Endothelial cell of umbilical vein (primary cell): ENCODE data around the gene SOHLH1. TPM values are rescaled to one million over a fixed set of nuclear protein-coding genes. Genes with fewer than 3 reads are reported as not detected.
A peak's percentile ranks its signal among the peaks of the same experiment; 100 is the strongest.

ENCODE experiments used
- BruUV-seq: library from RNA; stranded (reverse); fragments of 400-500 nt; replicated peaks from 2 replicates; lab custom pipeline; 2021; lab: Mats Ljungman, UMichigan
- CTCF ChIA-PET: fragments of 300-600, 350-600 bp; sonication (Branson Sonifier 250); formaldehyde crosslinking; loops from one replicate; lab custom pipeline; 2021; ENCODE audit warnings: antibody characterized with exemption, inconsistent platforms; lab: Charles Lee
- POLR2A ChIA-PET: fragments of 300-600, 350-600 bp; sonication (Branson Sonifier 250); formaldehyde crosslinking; loops from one replicate; lab custom pipeline; 2021; ENCODE audit warnings: antibody characterized with exemption, inconsistent platforms; lab: Charles Lee
- DNase-seq: peaks from one replicate; pipeline ENCODE4 v3.0.0-alpha.2; 2011; ENCODE audit warnings: low read depth, low spot score
- FAIRE-seq: peaks from 2 replicates; lab custom pipeline; 2011; peaks lifted over from hg19 to GRCh38; lab: Jason Lieb, UNC
- H2AFZ ChIP-seq: 2 replicates; pipeline ENCODE4 v1.6.0; 2012; ENCODE audit warnings: low read depth, low read length, control low read depth, inconsistent platforms
- H3K27ac ChIP-seq: 2 replicates; pipeline ENCODE4 v1.5.1; 2011; ENCODE audit warnings: low read depth, mild to moderate bottlenecking, control low read depth, low read length, moderate library complexity; ENCODE audit not compliant: insufficient read depth
- H3K27me3 ChIP-seq, 2 experiments: 2 replicates each; pipeline versions ENCODE4 v1.6.0 to v1.6.1; 2011; ENCODE audit warnings: low read length in 2 of 2, mixed read lengths in 1 of 2; ENCODE audit not compliant: control insufficient read depth in 2 of 2, insufficient read depth in 2 of 2
- H3K36me3 ChIP-seq, 2 experiments: 2 replicates in 1 of 2; 3 replicates in 1 of 2; pipeline ENCODE4 v1.5.1; 2011; ENCODE audit warnings: low read length in 2 of 2, mild to moderate bottlenecking in 1 of 2, moderate library complexity in 1 of 2; ENCODE audit not compliant: control insufficient read depth in 2 of 2, insufficient read depth in 2 of 2; ENCODE audit errors: extremely low read depth in 1 of 2
- H3K4me1 ChIP-seq: 3 replicates; pipeline ENCODE4 v1.5.1; 2011; ENCODE audit warnings: mild to moderate bottlenecking, low read length; ENCODE audit not compliant: control insufficient read depth, insufficient read depth; ENCODE audit errors: extremely low read depth
- H3K4me2 ChIP-seq: 2 replicates; pipeline ENCODE4 v1.6.1; 2011; ENCODE audit warnings: low read length, control low read depth, mixed read lengths; ENCODE audit not compliant: insufficient read depth
- H3K4me3 ChIP-seq, 3 experiments: fragments of 200-600 bp in 1 of 3; sonication (generic), shearing (Covaris generic) in 1 of 3; replicated peaks in 1 of 3; 2 replicates each; pipeline ENCODE4 v1.5.1; 2011 to 2016; ENCODE audit warnings: control low read depth in 3 of 3, low read length in 3 of 3, mild to moderate bottlenecking in 2 of 3, inconsistent platforms in 1 of 3, low read depth in 1 of 3, moderate library complexity in 1 of 3; ENCODE audit not compliant: insufficient read depth in 1 of 3
- H3K79me2 ChIP-seq: 2 replicates; pipeline ENCODE4 v1.6.0; 2012; ENCODE audit warnings: low read length, inconsistent platforms; ENCODE audit not compliant: control insufficient read depth, insufficient read depth
- H3K9ac ChIP-seq: replicated peaks from 2 replicates; pipeline ENCODE3; 2011; ENCODE audit warnings: low read length, control low read depth; ENCODE audit not compliant: insufficient read depth; ENCODE audit errors: extremely low read depth
- H3K9me1 ChIP-seq: replicated peaks from 3 replicates; pipeline ENCODE4 v1.6.0; 2011; ENCODE audit warnings: mild to moderate bottlenecking, low read length; ENCODE audit not compliant: control insufficient read depth, insufficient read depth; ENCODE audit errors: extremely low read depth
- H3K9me3 ChIP-seq: replicated peaks from 2 replicates; pipeline ENCODE4 v1.5.1; 2012; ENCODE audit warnings: low read length, inconsistent platforms; ENCODE audit not compliant: control insufficient read depth, insufficient read depth
- H4K20me1 ChIP-seq: replicated peaks from 2 replicates; pipeline ENCODE3; 2011; ENCODE audit warnings: mild to moderate bottlenecking, low read length; ENCODE audit not compliant: control insufficient read depth, insufficient read depth; ENCODE audit errors: extremely low read depth
- CTCF ChIP-seq, 2 donors: IDR thresholded peaks; 1 replicate in 1 of 2; 2 replicates in 1 of 2; pipeline ENCODE4 v1.5.1; 2011; ENCODE audit warnings: low read length in 2 of 2, mild to moderate bottlenecking in 2 of 2, moderate library complexity in 2 of 2, control low read depth in 1 of 2, inconsistent platforms in 1 of 2, low read depth in 1 of 2; ENCODE audit not compliant: insufficient read depth in 1 of 2; ENCODE audit errors: extremely low read depth in 1 of 2
- EZH2 ChIP-seq: IDR thresholded peaks from 2 replicates; pipeline ENCODE4 v1.6.1; 2012; ENCODE audit warnings: borderline replicate concordance, low read depth, mild to moderate bottlenecking, moderate library complexity, low read length, inconsistent platforms; ENCODE audit not compliant: severe bottlenecking
- FOS ChIP-seq: IDR thresholded peaks from 2 replicates; pipeline ENCODE4 v1.6.1; 2011; ENCODE audit warnings: mild to moderate bottlenecking, low read length, moderate library complexity, borderline replicate concordance; ENCODE audit not compliant: insufficient read depth
- GATA2 ChIP-seq: IDR thresholded peaks from 2 replicates; pipeline ENCODE4 v1.7.0; 2011; ENCODE audit warnings: low read depth, mild to moderate bottlenecking, moderate library complexity, mixed read lengths, low read length; ENCODE audit not compliant: insufficient read length, insufficient read depth
- POLR2AphosphoS5 ChIP-seq: IDR thresholded peaks from 2 replicates; pipeline ENCODE4 v1.6.1; 2012; ENCODE audit warnings: low read depth, mild to moderate bottlenecking, control low read depth, low read length, moderate library complexity; ENCODE audit not compliant: insufficient read depth
- dilution Hi-C: fragments of 300-500 bp; cut with MboI; formaldehyde crosslinking; loops from one replicate; pipeline ENCODE4 v1.15.0; 2019; ENCODE audit warnings: low sequenced_read_pairs; ENCODE audit not compliant: extremely low pct_ligation_motif_present
- intact Hi-C: fragments of 100-400 bp; cut with micrococcal nuclease; formaldehyde crosslinking; loops from one replicate; pipeline ENCODE4 v1.10.0; 2022
- polyA plus RNA-seq, 4 experiments: library from polyadenylated mRNA; depleted of rRNA in 3 of 4; stranded (reverse) in 3 of 4; unstranded in 1 of 4; fragments of >200 nt; gene quantifications; 2 replicates each; pipeline versions ENCODE4 v1.2.1 to v1.2.3, GENCODE V29; 2011 to 2012; ENCODE audit warnings: missing spikeins in 1 of 4
- total RNA-seq: library from RNA; stranded (reverse); gene quantifications from 2 replicates; pipeline ENCODE4 v1.2.3, GENCODE V29; 2021

The SOHLH1 gene
- total and polyA plus RNA-seq, 2 donors (not counting 3 experiments of a cell fraction or from before 2014, with no cell fraction given): not detected

DNA sequence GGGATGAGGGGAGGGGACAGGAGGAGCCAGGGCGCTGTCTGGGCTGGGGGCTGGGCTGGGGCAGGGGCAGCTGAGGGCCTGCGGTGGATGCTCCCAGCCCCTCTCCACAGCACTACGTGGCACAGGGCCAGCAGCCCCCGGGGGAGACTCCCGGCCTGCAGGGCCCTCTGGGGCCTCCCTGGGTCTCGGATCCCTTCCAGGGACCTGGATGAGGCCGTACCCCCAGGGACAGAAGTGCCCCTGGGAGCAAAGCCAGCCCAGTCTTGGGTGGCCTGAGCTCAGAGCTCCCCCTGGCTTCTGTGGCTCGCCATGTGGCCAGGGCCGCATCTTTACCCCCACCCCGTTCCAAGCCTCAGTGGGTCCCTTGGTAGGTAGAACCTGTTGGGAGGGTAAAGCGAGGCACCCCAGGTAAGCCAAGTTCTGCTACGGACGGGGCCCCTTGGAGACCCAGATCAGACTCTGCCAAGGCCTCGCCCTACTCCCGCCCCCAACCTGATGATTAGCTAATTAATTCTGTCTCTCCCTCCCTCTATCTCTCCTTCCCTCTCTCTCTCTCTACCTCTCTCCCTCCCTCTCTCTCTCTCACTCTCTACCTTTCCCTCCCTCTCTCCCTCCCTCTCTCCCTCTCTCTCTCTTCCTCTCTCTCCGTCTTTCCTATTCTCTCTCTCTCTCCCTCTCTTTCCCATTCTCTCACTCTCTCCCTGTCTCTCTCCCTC is 27.0 kb upstream of the SOHLH1 start:
- H3K4me2 ChIP-seq: no peak overlapping the region
- POLR2A ChIA-PET: no interaction called here
- CTCF ChIA-PET: interaction anchor here (0.5 to 1.2 kb wide), 6 partner anchors 11 to 1697 kb away, joined by 3 to 7 read pairs (median 4); partner anchors contain the start of genes EXD3 and NOXA1
- FAIRE-seq (no peak), DNase-seq (no peak)
- intact Hi-C loops (no loop called here), dilution Hi-C loops (no loop called here)
- no peaks in the 10 kb centered on the region for H3K36me3 ChIP-seq
- H3K9ac ChIP-seq: no peak overlapping the region
- H3K9me3 ChIP-seq: no peaks in the 10 kb centered on the region
- H3K27ac ChIP-seq: no peak overlapping the region
- H4K20me1 ChIP-seq: no peaks in the 10 kb centered on the region
- no peaks in the 10 kb centered on the region for H3K79me2 ChIP-seq
- no peak overlapping the region for H2AFZ ChIP-seq
- no peaks in the 10 kb centered on the region for H3K9me1 ChIP-seq
- no peaks in the 10 kb centered on the region for H3K27me3 ChIP-seq
- peaks cover 14% of the 10 kb centered on the region for H3K4me1 ChIP-seq
- BruUV-seq: no TSS peak
- no peak overlapping the region for H3K4me3 ChIP-seq
- TF ChIP-seq GATA2 (no peak), FOS (no peak), CTCF (IDR thresholded peaks at IDR 0.05; ENCODE audit: extremely low read depth in 1 of 2, insufficient read depth in 1 of 2, low read depth in 1 of 2, low read length in 2 of 2) (peak; percentile 5 to 20), POLR2AphosphoS5 (no peak), EZH2 (no peak)
